Measurements from ENCODE around the gene DNAJC6.
A peak's percentile ranks its signal among the peaks of the same experiment; 100 is the strongest.

The DNAJC6 gene

GRCh38 chr1:65417729-65418128 is 108.4 kb downstream of the DNAJC6 start:
- Histone ChIP-seq H3K4me1 (ENCODE audit: low read depth, poor library complexity, severe bottlenecking) (peaks cover 10% of the 10 kb centered on the region), H2AFZ (ENCODE audit: low read depth) (no peak overlapping the region), H3K36me3 (ENCODE audit: insufficient read depth) (no peaks in the 10 kb centered on the region), H3K9ac (no peak overlapping the region), H3K27me3 (ENCODE audit: insufficient read depth, low read depth) (no peaks in the 10 kb centered on the region), H3K4me2 (no peak overlapping the region), H4K20me1 (ENCODE audit: insufficient read depth) (no peaks in the 10 kb centered on the region), H3K27ac (no peak overlapping the region), H3K4me3 (IDR thresholded peaks at IDR 0.05; ENCODE audit: insufficient read depth, low read depth, low read length) (no peak overlapping the region), H3K79me2 (ENCODE audit: insufficient read depth, low read depth) (no peaks in the 10 kb centered on the region; the same call in 1 of the 2 replicates)
- no peak for TF ChIP-seq CTCF (conservative IDR thresholded peaks at IDR 0.05; ENCODE audit: low read depth, low read length)

- Histone ChIP-seq H3K4me2 (peak overlapping the region; percentile 68; the same call in 1 of the 2 replicates), H3K4me1 (ENCODE audit: low read depth, poor library complexity, severe bottlenecking) (peaks cover 10% of the 10 kb centered on the region), H3K79me2 (ENCODE audit: insufficient read depth, low read depth) (no peaks in the 10 kb centered on the region; the same call in 1 of the 2 replicates), H3K27me3 (ENCODE audit: insufficient read depth, low read depth) (no peaks in the 10 kb centered on the region), H2AFZ (ENCODE audit: low read depth) (no peak overlapping the region), H3K9ac (no peak overlapping the region), H3K4me3 (IDR thresholded peaks at IDR 0.05; ENCODE audit: insufficient read depth, low read depth, low read length) (peak overlapping the region; percentile 26), H4K20me1 (ENCODE audit: insufficient read depth) (no peaks in the 10 kb centered on the region), H3K36me3 (ENCODE audit: insufficient read depth) (no peaks in the 10 kb centered on the region), H3K27ac (no peak overlapping the region)
- no peak for TF ChIP-seq CTCF (conservative IDR thresholded peaks at IDR 0.05; ENCODE audit: low read depth, low read length)
These were observed 109.3 kb downstream of the DNAJC6 start for GRCh38 chr1:65418522-65419185.

GRCh38 chr1:65419681-65420589 is 110.6 kb downstream of the DNAJC6 start:
- H3K79me2 ChIP-seq (ENCODE audit: insufficient read depth, low read depth) = no peaks in the 10 kb centered on the region; the same call in 1 of the 2 replicates
- no peak for TF ChIP-seq CTCF (conservative IDR thresholded peaks at IDR 0.05; ENCODE audit: low read depth, low read length)
- H3K9ac ChIP-seq = peak overlapping the region; percentile 25; the same call in 1 of the 2 replicates
- peak overlapping the region; percentile 68 for H3K4me2 ChIP-seq
- peaks cover 10% of the 10 kb centered on the region for H3K4me1 ChIP-seq (ENCODE audit: low read depth, poor library complexity, severe bottlenecking)
- H3K27ac ChIP-seq = 0 out of 2 replicates have a peak overlapping the region, but pooled peaks have one; percentile 7
- peak overlapping the region; percentile 81 for H2AFZ ChIP-seq (ENCODE audit: low read depth)
- no peaks in the 10 kb centered on the region for H3K27me3 ChIP-seq (ENCODE audit: insufficient read depth, low read depth)
- H3K4me3 ChIP-seq (IDR thresholded peaks at IDR 0.05; ENCODE audit: insufficient read depth, low read depth, low read length) = peak overlapping the region; percentile 51
- no peaks in the 10 kb centered on the region for H4K20me1 ChIP-seq (ENCODE audit: insufficient read depth)
- no peaks in the 10 kb centered on the region for H3K36me3 ChIP-seq (ENCODE audit: insufficient read depth)

GRCh38 chr1:65420590-65421350 is 111.4 kb downstream of the DNAJC6 start, which contains the start of the genes LEPR and LEPROT:
TSS of gene LEPR (plus strand) at chr1:65420668. CDS start at chr1:65565566, 144,898 bp downstream.
TSS of gene LEPROT (plus strand) at chr1:65420668. CDS start at chr1:65420725, 57 bp downstream.
- no peak for TF ChIP-seq CTCF (conservative IDR thresholded peaks at IDR 0.05; ENCODE audit: low read depth, low read length)
- Histone ChIP-seq H2AFZ (ENCODE audit: low read depth) (peak within 1 kb of the TSS; percentile 81), H3K4me1 (ENCODE audit: low read depth, poor library complexity, severe bottlenecking) (peaks cover 10% of the 10 kb centered on the region)

More at GRCh38 chr1:65420590-65421350, 111.4 kb downstream of the DNAJC6 start, which contains the start of the genes LEPR and LEPROT:
- H3K4me2 ChIP-seq = peak within 1 kb of the TSS; percentile 73
- H3K27me3 ChIP-seq (ENCODE audit: insufficient read depth, low read depth) = no peaks in the 10 kb centered on the region
- no peaks in the 10 kb centered on the region; the same call in 1 of the 2 replicates for H3K79me2 ChIP-seq (ENCODE audit: insufficient read depth, low read depth)
- peak within 1 kb of the TSS; percentile 60 for H3K27ac ChIP-seq
- peak within 1 kb of the TSS; percentile 71 for H3K4me3 ChIP-seq (IDR thresholded peaks at IDR 0.05; ENCODE audit: insufficient read depth, low read depth, low read length)
- no peaks in the 10 kb centered on the region for H4K20me1 ChIP-seq (ENCODE audit: insufficient read depth)
- H3K36me3 ChIP-seq (ENCODE audit: insufficient read depth) = no peaks in the 10 kb centered on the region
- peak within 1 kb of the TSS; percentile 78 for H3K9ac ChIP-seq

Measured in KMS-11 (cell line).